Placental pericyte (primary cell): ENCODE measurements around the gene LCN1. TPM values are rescaled to one million over a fixed set of nuclear protein-coding genes. Genes with fewer than 3 reads are reported as not detected.

Source experiments
- total RNA-seq: library from RNA; depleted of rRNA; stranded (reverse); fragments of >200 nt; gene quantifications from 2 replicates; pipeline ENCODE4 v1.2.3, GENCODE V29; 2012

LCN1 gene
- not detected in 2 replicates for total RNA-seq

GRCh38 chr9:135520916-135521607 lies at the start of gene LCN1:
Gene LCN1, plus strand, starts transcription at chr9:135521440. Its CDS starts 58 bp downstream, at chr9:135521498.

GRCh38 chr9:135479469-135480052 lies 41.7 kb upstream of the LCN1 start, which contains the start of gene PPP1R26:
Gene PPP1R26, plus strand, starts transcription at chr9:135479782. Its CDS starts 4,729 bp downstream, at chr9:135484511.

GRCh38 chr9:135500525-135501260 lies 20.5 kb upstream of the LCN1 start, which contains the start of gene MRPS2:
Gene MRPS2, plus strand, starts transcription at chr9:135500682. Its CDS starts 29 bp downstream, at chr9:135500711.

GRCh38 chr9:135545646-135546176 lies 24.5 kb downstream of the LCN1 start, which contains the start of gene OBP2A:
Gene OBP2A, plus strand, starts transcription at chr9:135546126. Its CDS starts 55 bp downstream, at chr9:135546181.

GRCh38 chr9:135561391-135562234 lies 40.4 kb downstream of the LCN1 start, which contains the start of gene PAEP:
Gene PAEP, plus strand, starts transcription at chr9:135561756.

Other genes with a start within 250 kb of the LCN1 start
- gene PPP1R26, start 41.7 kb upstream of the LCN1 start, total RNA-seq = 13.6 and 23.6 TPM in 2 replicates
- 33.4 and 35.0 TPM in 2 replicates for gene MRPS2, start 20.8 kb upstream of the LCN1 start, total RNA-seq
- gene OBP2A, start 24.7 kb downstream of the LCN1 start, total RNA-seq = not detected in 2 replicates
- not detected in 2 replicates for gene PAEP, start 40.3 kb downstream of the LCN1 start, total RNA-seq
- gene GLT6D1, start 118.1 kb downstream of the LCN1 start, total RNA-seq = not detected in 2 replicates
- gene LCN9, start 141.9 kb downstream of the LCN1 start, total RNA-seq = not detected in 2 replicates
- not detected in 2 replicates for gene SOHLH1, start 178.0 kb downstream of the LCN1 start, total RNA-seq
- not detected in 2 replicates for gene KCNT1, start 180.7 kb downstream of the LCN1 start, total RNA-seq